A549 treated with RU486 at 1 μM for 4 hours (cell line): Measurements from ENCODE around the gene UBTD2. TPM values are rescaled to one million over a fixed set of nuclear protein-coding genes. Genes with fewer than 3 reads are reported as not detected.

Source experiments
- total RNA-seq: library from RNA; stranded (reverse); fragments of 200-300 nt; extraction: Qiagen RNA extraction; gene quantifications from 5 replicates; pipeline ENCODE4 v1.2.3, GENCODE V29; 2022; ENCODE audit warnings: low read depth

UBTD2 gene, protein sequence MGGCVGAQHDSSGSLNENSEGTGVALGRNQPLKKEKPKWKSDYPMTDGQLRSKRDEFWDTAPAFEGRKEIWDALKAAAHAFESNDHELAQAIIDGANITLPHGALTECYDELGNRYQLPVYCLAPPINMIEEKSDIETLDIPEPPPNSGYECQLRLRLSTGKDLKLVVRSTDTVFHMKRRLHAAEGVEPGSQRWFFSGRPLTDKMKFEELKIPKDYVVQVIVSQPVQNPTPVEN
- total RNA-seq = 7.9 to 16.7 TPM (median 15.5 TPM) in 5 replicates

DNA sequence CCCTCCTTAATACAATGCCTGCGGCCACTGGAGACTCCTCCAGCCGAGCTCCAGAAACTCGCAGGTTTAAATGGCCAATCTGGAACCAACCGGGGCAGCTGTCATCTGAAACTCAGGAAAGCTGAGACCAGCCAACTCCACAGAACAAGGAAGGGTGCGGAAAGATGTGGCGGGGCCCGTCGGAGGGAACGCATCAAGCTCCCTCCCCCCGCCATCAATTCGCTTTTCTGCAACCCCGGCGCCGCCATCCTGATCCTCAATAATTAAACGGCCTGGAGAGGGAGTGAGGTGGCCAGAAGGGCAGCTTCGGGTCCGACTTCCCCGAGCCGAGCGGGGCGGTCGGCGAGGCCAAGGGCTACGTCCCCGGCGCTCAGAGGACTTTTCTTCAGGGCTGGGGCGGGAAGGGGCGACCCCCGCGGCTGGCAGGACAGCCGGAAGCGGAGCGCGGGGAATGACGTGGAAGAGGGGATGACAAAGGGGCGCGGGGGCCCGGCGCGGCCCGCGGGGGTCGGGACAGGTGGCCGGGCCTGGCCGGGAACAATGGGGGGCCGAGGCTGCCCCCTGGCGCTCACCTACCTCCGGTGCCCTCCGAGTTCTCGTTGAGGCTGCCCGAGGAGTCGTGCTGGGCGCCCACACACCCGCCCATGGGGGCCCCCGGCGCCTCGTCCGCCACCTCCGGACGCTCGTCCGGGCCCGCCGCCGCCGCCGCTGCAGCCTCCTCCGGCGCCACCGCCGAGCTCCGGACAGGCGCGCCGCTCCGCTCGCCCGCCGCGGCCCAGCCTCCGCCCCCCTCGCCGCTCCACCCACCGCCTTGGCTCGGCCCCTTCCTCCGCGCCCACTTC lies at the start of gene UBTD2:
TSS of gene UBTD2 (minus strand) at position 745 of the 842 bp plus-strand sequence. CDS start at position 646, 99 bp downstream.

DNA sequence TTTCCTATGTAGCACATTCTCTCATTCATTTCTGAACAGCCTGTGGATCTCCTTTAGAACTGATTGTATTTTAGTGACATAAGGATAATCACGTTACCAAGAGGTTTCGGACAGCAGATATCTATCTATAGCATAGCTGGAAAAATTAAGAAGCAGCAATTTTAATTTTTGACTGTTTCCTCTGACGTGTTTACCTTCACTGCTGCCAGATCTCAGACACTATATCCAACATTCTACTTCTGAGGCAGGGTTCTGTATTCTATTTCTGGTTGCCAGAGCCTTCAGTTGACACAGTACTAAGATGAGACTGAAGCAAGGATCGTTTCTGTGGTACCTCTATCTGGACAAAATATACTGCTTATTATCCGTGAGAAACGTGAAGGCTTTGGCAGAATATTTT lies 89.7 kb downstream of the UBTD2 start, which contains the start of gene EFCAB9:
TSS of gene EFCAB9 (plus strand) at position 301 of the 400 bp plus-strand sequence. CDS start at position 302, 1 bp downstream.

DNA sequence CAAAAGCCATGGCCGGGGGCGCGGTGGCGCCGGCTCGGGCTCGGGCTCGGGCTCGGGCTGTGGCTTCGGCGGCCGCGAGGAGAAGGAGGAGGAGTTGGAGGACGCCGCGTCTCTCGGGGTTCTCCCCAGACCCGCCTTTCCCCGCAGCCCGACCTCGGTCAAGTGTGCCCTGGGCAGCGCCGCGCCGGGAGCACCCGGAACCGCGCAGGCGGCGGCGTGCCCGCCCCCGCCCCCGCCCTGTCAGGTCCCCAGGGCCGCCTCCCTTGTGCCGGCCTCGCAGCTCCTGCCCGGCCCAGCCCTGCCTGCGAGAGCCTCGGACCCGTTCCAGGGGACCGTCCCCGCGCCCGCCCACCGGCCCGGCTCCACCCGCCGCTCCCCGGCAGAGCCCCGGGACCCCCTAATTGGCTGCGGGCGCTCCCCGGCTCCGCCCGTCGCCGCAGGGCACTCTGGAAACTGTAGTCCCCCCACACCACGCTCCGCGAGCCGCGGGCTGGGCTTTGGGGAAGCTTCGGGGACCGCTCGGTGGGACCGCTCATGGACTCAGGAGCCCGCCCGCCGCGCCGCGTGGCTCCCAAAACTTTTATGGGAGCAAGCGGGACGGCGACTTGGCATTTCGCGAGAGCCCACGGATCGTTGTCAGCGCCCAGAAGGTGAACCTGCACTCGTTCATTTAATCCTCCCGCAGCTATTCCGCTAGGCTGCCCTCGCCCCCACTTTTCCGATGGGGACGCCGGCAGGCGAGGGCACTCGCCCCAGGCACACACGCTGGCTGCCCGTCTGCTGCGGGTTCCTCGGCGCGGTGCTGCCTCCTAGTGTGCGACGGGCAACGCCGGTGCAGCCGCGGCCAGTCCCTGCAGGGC lies 95.3 kb downstream of the UBTD2 start, which contains the start of gene STK10:
TSS of gene STK10 (minus strand) at position 192 of the 860 bp plus-strand sequence. CDS start at position 10, 182 bp downstream.

Other genes with a start within 250 kb of the UBTD2 start
- 24.4 to 29.7 TPM (median 26.6 TPM) in 5 replicates for gene STK10, start 95.5 kb downstream of the UBTD2 start, total RNA-seq
- gene EFCAB9, start 89.6 kb downstream of the UBTD2 start, total RNA-seq = not detected in 5 replicates
- 11.2 to 17.8 TPM (median 16.2 TPM) in 5 replicates for gene SH3PXD2B, start 170.8 kb upstream of the UBTD2 start, total RNA-seq